Activated naive CD4-positive, alpha-beta T cell (primary cell): ENCODE data around the gene SOD3.

Experiments
- DNase-seq, 4 experiments: peaks; one replicate each; lab custom pipeline; 2025; lab: John Stamatoyannopoulos, UW

The SOD3 gene

DNA sequence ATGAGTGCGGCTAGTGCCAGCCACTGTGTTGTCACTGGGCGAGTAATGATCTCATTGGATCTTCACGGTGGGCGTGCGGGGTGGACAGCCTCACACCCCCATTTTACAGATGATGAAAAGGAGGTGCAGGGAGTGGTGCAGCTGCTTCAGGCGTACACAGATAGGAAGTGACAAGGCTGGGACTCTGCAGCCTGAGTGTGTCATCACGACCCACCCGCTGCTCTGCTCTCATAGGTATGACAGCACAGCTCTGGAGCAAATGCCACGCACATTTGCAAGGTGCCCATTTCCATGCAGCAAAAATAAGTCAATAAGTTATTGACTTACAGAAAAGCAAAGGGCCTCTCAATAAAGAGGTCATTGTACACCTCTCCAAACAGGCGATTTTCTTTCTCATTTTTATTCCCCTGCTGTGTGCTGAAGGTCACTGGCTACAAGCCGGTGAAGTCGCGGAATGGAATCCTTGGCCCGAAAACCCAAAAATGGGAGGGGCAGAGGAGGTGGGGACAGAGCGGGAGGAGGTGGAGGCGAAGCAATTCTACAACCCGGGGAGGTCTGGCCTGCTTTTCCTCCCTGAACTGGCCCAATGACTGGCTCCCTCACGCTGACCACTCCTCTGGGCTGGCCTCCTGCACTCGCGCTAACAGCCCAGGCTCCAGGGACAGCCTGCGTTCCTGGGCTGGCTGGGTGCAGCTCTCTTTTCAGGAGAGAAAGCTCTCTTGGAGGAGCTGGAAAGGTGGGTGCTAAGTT is at the start of gene SOD3:
Gene SOD3 (plus strand): TSS at position 658 of the 750 bp plus-strand sequence. CDS start 3,949 bp downstream, outside the sequence.
- no peak for DNase-seq

- no peak for DNase-seq
These were observed 48.0 kb upstream of the SOD3 start for GRCh38 chr4:24747234-24747975.

- no peak for DNase-seq
These were observed 47.4 kb upstream of the SOD3 start for GRCh38 chr4:24748023-24748422.

DNA sequence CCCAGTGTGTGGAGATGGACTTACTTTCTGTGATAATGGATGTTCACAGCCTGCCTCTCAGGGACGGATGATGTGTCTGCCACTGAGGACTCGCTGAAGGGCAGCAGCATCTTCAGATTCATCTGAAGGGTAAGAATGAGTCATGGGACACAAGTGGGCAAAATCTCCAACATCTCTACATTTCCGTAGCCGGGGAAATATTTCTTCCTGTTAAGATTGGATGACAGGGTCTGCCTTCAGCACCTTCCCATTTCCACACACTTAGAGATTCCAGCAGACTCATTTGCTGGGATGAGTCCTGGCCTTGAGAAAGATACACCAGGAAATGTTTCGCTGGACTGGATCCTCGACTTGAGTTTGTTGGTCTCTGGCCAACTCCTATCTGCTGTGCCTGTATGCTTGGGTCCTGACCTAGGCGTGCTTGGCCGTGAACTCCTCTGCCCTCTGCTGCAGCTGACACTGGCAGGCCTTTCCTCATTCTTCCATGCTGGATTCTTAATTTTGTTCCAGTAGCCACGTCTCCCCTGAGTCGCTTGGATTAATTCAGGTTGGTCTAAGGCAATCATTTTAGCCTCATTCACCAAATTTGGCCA is 46.5 kb upstream of the SOD3 start:
- DNase-seq: no peak

DNA sequence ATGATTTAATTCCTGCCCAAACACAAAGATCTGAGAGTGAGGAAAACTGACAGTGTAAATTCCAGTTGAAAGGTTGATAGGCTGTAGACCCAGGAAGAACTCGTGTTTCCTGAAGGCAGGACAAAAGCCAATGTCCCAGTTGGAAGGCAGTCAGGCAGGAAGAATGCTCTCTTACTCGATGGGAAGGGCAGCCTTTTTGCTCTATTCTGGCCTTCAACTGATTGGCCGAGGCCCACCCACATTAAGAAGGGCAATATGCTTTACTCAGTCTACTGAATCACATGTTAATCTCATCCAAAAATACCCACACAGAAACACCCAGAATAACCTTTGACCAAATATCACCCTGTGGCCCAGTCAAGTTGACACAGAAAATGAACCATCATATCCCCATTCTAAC is 45.3 kb upstream of the SOD3 start:
- no peak for DNase-seq

DNA sequence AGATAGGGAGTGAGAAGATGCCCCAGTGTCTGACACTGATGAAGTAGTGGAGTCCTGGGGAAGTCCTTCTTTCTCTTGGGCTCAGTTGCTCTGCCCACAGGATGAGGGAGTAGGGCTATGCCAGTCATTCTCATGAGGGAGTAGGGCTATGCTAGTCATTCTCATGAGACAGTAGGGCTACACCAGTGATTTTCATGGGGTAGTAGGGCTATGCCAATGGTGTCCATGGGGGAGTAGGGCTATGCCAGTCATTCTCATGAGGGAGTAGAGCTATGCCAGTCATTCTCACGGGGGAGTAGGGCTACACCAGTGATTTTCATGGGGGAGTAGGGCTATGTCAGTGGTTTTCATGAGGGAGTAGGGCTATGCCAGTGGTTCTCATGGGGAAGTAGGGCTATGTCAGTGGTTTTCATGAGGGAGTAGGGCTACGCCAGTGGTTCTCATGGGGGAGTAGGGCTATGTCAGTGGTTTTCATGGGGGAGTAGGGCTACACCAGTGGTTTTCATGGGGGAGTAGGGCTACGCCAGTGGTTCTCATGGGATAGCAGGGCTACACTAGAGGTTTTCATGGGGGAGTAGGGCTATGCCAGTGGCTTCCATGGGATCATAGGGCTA is 43.3 kb upstream of the SOD3 start:
- DNase-seq: no peak

GRCh38 chr4:24753519-24753918 is 41.9 kb upstream of the SOD3 start:
- DNase-seq: no peak

DNA sequence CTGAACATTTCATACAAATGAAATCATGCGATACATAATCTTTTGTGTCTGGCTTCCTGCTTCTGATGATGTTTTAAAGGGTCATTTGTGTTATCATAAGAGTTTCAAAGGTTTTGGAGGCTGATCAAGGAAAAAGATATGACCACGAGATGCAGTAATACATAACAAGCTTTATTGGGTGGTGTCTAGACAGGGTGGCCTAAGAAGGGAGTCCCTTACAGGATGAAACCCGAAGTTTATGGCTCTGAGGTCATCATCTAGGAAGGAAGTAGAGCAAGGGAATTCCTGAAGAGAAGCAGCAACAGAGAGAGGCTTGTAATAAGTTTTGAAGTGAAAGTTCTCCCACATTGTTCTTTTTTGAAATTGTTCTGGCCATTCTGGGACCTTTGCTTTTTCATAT is 40.8 kb upstream of the SOD3 start:
- no peak for DNase-seq

DNA sequence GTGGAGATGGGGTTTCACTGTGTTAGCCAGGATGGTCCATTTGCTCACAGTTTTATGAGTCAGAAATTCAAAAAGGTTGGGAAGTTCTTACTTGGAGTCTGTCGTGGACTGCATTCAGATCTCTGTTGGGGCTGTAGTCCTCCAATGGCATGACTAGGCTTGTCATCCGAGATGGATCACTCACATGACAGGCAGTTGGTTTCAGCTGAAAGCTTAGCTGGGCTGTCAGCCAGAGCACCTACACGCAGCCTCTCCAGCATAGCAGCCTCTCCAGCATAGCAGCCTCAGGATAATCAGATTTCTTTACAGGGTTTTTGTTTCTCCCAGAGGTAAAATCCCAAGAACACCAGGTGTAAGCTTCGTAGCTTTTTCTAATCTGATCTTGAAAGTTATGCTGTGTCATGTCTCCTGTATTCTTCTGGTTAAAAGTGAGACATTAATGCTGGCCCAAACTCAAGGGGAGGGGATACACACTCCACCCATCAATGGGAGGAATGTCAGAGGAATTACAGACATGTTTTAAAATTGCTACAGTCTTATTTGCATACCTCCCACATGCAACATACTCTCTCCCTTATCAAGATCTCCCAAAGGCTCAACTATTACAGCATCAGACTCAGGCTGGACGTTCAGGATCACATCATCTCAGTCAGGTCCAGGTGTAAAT is 31.6 kb upstream of the SOD3 start:
- DNase-seq: no peak

DNA sequence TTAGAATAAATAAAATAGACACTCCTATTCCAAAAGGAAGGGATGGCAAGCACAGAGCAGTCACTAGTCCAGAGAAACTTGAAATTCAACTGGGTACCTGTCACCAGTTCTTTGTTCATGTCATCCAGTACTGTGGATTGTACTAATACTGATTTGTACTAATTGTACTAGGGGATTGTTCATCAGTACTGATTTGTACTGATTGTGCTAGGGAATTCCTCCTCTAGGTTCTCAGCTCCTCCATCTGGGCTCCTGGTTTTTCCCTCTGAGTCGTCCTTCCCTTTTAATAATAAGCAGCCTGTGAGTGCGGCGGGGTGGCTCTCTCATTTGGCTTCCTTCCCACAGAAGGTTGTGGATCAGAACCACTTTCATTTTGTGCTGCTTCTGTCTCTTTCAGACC is 31.0 kb upstream of the SOD3 start:
- DNase-seq: no peak

DNA sequence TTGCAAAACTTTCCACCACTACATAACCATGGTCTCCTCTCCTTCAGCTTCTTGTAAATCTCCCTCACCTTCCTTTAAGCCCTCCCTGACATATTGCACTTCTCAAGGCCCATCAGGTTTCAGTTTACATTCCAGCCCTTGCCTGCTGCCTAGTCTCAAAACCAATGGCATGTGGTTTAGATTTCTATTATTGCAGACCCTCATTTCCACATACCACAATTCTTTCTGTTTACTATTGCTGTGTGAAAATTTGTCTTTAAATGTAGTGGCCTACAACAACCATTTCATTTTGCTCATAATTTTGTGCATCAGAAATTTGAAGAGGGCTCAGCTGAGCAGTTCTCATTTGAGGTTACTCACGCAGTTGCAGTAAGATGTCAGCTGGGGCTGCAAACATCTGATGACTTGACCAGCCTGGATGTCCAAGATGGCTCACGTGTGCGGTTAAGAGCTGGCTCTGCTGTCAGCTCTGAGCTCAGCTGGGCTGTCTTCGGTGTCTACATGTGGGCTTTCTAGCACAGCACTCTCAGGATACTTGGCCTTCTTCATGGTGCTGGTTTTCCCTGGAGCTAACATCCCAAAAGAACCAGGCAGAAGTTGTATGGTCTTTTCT is 29.9 kb upstream of the SOD3 start:
- DNase-seq: no peak

DNA sequence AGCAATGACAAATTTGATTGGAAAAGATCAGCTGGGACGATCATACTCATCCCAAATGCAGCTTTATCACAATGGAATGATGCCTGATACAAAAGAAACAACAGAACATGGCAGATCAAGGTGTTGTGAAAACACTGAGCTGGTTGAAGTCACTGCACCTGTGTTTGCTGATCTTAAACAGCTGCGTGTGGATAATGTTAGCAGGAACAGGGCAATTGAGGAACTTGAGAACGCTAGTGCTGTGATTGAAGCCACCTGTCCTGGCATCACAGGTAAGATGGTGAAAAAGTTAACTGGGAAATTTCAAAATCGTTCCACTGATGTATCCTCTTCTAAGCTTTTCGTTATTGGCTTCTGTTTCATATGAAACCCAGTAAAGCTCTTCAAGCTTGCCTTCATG is 27.4 kb upstream of the SOD3 start:
- no peak for DNase-seq

- DNase-seq: no peak
These were observed 26.8 kb upstream of the SOD3 start for GRCh38 chr4:24768604-24769003.

DNA sequence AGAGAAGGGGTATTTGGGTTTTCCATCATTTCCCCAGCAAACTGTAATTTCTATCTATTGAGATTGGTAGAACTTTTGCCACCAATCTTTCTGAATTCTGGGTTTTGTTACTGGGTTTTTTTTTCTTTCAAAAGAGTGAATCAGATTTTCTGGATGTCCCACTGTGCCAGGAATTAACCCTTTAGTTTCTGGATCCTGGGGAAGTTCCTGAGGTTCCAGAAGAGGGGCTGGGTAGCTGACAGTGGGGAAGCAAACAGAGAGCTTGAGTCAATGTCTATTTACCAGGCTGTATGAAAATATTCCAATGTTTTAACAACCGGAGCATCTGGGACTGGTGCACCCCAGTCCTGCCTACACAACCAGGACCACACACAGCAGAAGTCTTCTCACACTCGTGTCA is 25.8 kb upstream of the SOD3 start:
- DNase-seq: no peak

DNA sequence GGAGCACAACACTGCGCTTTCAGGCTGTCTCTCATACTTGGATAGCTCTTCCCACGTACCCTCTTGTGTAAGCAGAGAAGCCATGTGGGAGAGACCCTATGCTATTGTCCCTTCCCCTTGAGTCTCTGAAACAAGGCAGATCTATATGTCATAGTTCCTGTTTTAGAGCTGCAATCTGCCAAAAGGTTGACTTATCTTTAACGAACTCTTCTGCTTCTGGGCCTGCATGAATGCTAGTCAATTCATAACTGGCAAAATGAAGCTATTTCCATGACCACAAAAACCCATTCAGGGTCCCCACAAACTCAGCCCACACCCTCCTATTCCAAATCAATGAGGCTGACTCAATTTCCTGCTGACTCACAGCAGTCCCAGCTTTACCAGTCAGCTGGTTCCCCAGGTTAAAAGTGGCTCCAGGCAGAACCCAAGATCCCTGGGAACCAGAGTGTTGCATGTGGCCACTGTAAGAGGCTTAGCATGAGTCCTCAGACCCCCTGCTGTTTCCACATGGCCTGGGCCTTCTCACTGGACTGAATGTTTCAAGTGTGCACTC is 25.3 kb upstream of the SOD3 start:
- DNase-seq: no peak

DNA sequence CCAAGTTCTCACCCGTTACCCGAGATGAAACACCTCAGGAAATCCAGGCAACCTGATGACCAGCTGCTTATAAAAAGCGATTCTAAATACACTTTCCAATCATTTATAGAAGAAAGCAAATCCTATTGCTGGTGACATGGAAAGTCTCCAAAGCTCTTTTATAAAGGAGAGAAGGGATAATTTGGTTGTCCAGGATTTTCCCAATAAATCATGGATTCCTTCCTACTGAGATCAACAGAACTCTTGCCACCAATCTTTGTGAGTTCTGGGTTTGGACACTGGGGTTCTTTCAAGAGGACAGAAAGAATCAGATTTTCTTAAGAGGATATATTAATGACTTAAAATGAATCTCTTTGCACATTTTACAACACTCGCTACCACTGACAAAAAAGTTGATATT is 24.7 kb upstream of the SOD3 start:
- no peak for DNase-seq

- no peak for DNase-seq
These were observed 24.1 kb upstream of the SOD3 start for GRCh38 chr4:24771241-24771640.

- no peak for DNase-seq
These were observed 23.2 kb upstream of the SOD3 start for GRCh38 chr4:24772061-24772705.

- DNase-seq: no peak
These were observed 22.4 kb upstream of the SOD3 start for GRCh38 chr4:24772952-24773351.

DNA sequence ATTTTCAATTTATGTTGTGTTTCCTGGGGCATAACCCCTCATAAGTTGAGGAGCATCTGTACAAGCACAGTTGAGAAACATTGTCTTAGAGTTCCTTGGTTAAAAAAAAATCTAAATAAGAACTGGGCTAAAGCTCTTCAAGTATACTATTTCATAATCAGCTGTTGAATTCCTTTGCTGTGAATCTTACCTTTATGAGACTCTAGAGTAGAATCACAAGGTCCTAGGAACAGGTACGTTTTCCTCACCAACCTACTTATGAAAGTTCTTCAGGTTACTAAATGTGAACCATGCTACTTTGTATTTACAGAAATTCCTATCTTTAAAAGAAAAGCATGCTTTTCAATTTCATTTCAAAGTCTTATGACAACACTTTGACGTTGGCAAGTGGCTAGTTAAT is 20.9 kb upstream of the SOD3 start:
- no peak for DNase-seq

- DNase-seq: no peak
These were observed 20.3 kb upstream of the SOD3 start for GRCh38 chr4:24775032-24775605.
